Stomach smooth muscle (tissue), 2 donors: Measurements from ENCODE around the gene CHRNA5.

Experiments used
- H3K27ac ChIP-seq: one replicate; pipeline ENCODE4 v1.7.0; 2013; ENCODE audit warnings: mild to moderate bottlenecking, low read length, inconsistent platforms
- H3K27me3 ChIP-seq, 2 donors: one replicate each; pipeline ENCODE4 v1.7.0; 2013; ENCODE audit warnings: low read length in 2 of 2; ENCODE audit not compliant: insufficient read depth in 2 of 2, control insufficient read depth in 1 of 2
- H3K36me3 ChIP-seq, 2 donors: one replicate each; pipeline ENCODE4 v1.7.0; 2013; ENCODE audit warnings: low read length in 2 of 2; ENCODE audit not compliant: control insufficient read depth in 2 of 2, insufficient read depth in 2 of 2
- H3K4me1 ChIP-seq: one replicate; pipeline ENCODE4 v1.7.0; 2013; ENCODE audit warnings: low read length; ENCODE audit not compliant: control insufficient read depth, insufficient read depth
- H3K4me3 ChIP-seq, 2 donors: one replicate each; pipeline ENCODE4 v1.7.0; 2013; ENCODE audit warnings: low read length in 2 of 2
- H3K9ac ChIP-seq, 2 donors: one replicate each; pipeline ENCODE4 v1.7.0; 2013; ENCODE audit warnings: low read length in 2 of 2, mild to moderate bottlenecking in 1 of 2
- H3K9me3 ChIP-seq, 2 donors: one replicate each; pipeline ENCODE4 v1.7.0; 2013; ENCODE audit warnings: low read length in 2 of 2; ENCODE audit not compliant: control insufficient read depth in 2 of 2
- donor health status: healthy.
- donor health status: Pancreatic carcinoma.

CHRNA5 gene

GRCh38 chr15:78620021-78620526, 54.8 kb downstream of the CHRNA5 start:
- Histone ChIP-seq H3K27ac (peak overlapping the region; percentile 74), H3K9me3 (no peaks in the 10 kb centered on the region), H3K36me3 (peaks cover 0 to 3% of the 10 kb centered on the region in 2 donors), H3K4me1 (peaks cover 27% of the 10 kb centered on the region), H3K4me3 (peak overlapping the region; percentile 64 to 73), H3K9ac (peak overlapping the region; percentile 21 to 46), H3K27me3 (peaks cover 2 to 4% of the 10 kb centered on the region in 2 donors)

- Histone ChIP-seq H3K27me3 (peaks cover 2 to 4% of the 10 kb centered on the region in 2 donors), H3K4me3 (peak within 1 kb of the TSS; percentile 64 to 73), H3K36me3 (peaks cover 0 to 3% of the 10 kb centered on the region in 2 donors)
Measured at GRCh38 chr15:78620527-78621421, 55.5 kb downstream of the CHRNA5 start, which contains the start of gene CHRNA3. Gene CHRNA3, minus strand, starts transcription at chr15:78620996. Its CDS starts 202 bp downstream, at chr15:78620794.

GRCh38 chr15:78621810-78622402, 56.6 kb downstream of the CHRNA5 start:
- peaks cover 0 to 3% of the 10 kb centered on the region in 2 donors for H3K36me3 ChIP-seq

More at GRCh38 chr15:78620527-78621421, 55.5 kb downstream of the CHRNA5 start, which contains the start of gene CHRNA3:
- H3K9me3 ChIP-seq = no peaks in the 10 kb centered on the region
- peak within 1 kb of the TSS; percentile 74 for H3K27ac ChIP-seq
- peaks cover 27% of the 10 kb centered on the region for H3K4me1 ChIP-seq
- H3K9ac ChIP-seq = peak within 1 kb of the TSS; percentile 21 to 46

GRCh38 chr15:78623786-78624497, 58.6 kb downstream of the CHRNA5 start:
- Histone ChIP-seq H3K4me3 (no peak overlapping the region), H3K9ac (no peak overlapping the region), H3K36me3 (no peaks in the 10 kb centered on the region), H3K27me3 (peaks cover 2 to 5% of the 10 kb centered on the region in 2 donors), H3K9me3 (no peaks in the 10 kb centered on the region), H3K4me1 (peaks cover 16% of the 10 kb centered on the region), H3K27ac (no peak overlapping the region)

More at GRCh38 chr15:78621810-78622402, 56.6 kb downstream of the CHRNA5 start:
- Histone ChIP-seq H3K27ac (no peak overlapping the region), H3K9me3 (no peaks in the 10 kb centered on the region), H3K27me3 (peaks cover 2 to 6% of the 10 kb centered on the region in 2 donors), H3K4me1 (peaks cover 27% of the 10 kb centered on the region), H3K9ac (no peak overlapping the region), H3K4me3 (no peak overlapping the region)

GRCh38 chr15:78624651-78625590, 59.6 kb downstream of the CHRNA5 start:
- H3K4me3 ChIP-seq = no peak overlapping the region
- H3K9me3 ChIP-seq = no peaks in the 10 kb centered on the region
- peaks cover 6% of the 10 kb centered on the region for H3K4me1 ChIP-seq
- no peaks in the 10 kb centered on the region for H3K36me3 ChIP-seq
- H3K9ac ChIP-seq = no peak overlapping the region
- H3K27ac ChIP-seq = no peak overlapping the region
- peaks cover 0 to 2% of the 10 kb centered on the region in 2 donors for H3K27me3 ChIP-seq

GRCh38 chr15:78625606-78626280, 60.4 kb downstream of the CHRNA5 start:
- Histone ChIP-seq H3K27me3 (peaks cover 0 to 2% of the 10 kb centered on the region in 2 donors), H3K27ac (no peak overlapping the region), H3K9me3 (no peaks in the 10 kb centered on the region)

GRCh38 chr15:78626381-78626995, 61.2 kb downstream of the CHRNA5 start:
- Histone ChIP-seq H3K4me1 (peaks cover 2% of the 10 kb centered on the region), H3K27me3 (peaks cover 0 to 2% of the 10 kb centered on the region in 2 donors), H3K9me3 (no peaks in the 10 kb centered on the region), H3K36me3 (no peaks in the 10 kb centered on the region), H3K27ac (no peak overlapping the region), H3K4me3 (no peak overlapping the region), H3K9ac (no peak overlapping the region)

More at GRCh38 chr15:78625606-78626280, 60.4 kb downstream of the CHRNA5 start:
- Histone ChIP-seq H3K36me3 (no peaks in the 10 kb centered on the region), H3K4me1 (peaks cover 2% of the 10 kb centered on the region), H3K4me3 (no peak overlapping the region), H3K9ac (no peak overlapping the region)

- Histone ChIP-seq H3K27ac (no peak overlapping the region), H3K4me3 (no peak overlapping the region), H3K27me3 (peaks cover 0 to 2% of the 10 kb centered on the region in 2 donors), H3K9ac (no peak overlapping the region), H3K4me1 (peaks cover 2% of the 10 kb centered on the region), H3K9me3 (no peaks in the 10 kb centered on the region), H3K36me3 (no peaks in the 10 kb centered on the region)
Measured at GRCh38 chr15:78627348-78627747, 62.0 kb downstream of the CHRNA5 start.

GRCh38 chr15:78628227-78628626, 62.9 kb downstream of the CHRNA5 start:
- Histone ChIP-seq H3K9ac (no peak overlapping the region), H3K27ac (no peak overlapping the region), H3K36me3 (no peaks in the 10 kb centered on the region), H3K4me3 (no peak overlapping the region), H3K9me3 (peaks cover 0 to 4% of the 10 kb centered on the region in 2 donors), H3K27me3 (peaks cover 0 to 2% of the 10 kb centered on the region in 2 donors), H3K4me1 (peaks cover 2% of the 10 kb centered on the region)
